Stimulated activated CD8-positive, alpha-beta memory T cell treated with anti-CD3 and anti-CD28 coated beads, Interleukin-7, amount 100 ng/mL, for 48 hours (primary cell): ENCODE data around the gene FRMD3.
"Not testable (repeated sequence)": the region's sequence is repeated elsewhere in the genome, so short reads cannot be mapped to it uniquely, and the experiment has no call there.

Experiments used
- DNase-seq, 2 donors: peaks; one replicate each; pipeline ENCODE4 v3.0.0-alpha.2; 2020; ENCODE audit warnings: low read depth in 1 of 2; ENCODE audit errors: extremely low read depth in 1 of 2

Gene FRMD3

DNA sequence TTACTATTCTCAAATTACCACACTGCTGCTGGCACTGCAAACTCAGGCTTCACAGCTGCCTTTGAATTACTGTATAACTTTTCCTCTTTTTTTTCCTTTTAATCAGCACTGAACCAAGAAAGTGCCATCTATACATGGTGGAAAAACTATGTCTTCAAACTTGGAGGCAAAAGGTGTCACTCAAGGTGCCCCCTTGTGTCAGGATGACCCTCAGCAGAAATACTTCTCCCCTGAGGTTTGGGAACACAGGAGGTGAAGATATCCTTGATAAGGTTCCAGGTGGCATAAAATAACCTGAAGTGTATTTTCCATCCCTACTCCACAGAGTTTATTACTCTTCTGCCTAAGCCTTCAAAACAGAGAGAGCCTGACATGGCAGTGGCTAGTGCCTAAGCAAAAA, 14.5 kb downstream of the FRMD3 start:
- DNase-seq = no peak

DNA sequence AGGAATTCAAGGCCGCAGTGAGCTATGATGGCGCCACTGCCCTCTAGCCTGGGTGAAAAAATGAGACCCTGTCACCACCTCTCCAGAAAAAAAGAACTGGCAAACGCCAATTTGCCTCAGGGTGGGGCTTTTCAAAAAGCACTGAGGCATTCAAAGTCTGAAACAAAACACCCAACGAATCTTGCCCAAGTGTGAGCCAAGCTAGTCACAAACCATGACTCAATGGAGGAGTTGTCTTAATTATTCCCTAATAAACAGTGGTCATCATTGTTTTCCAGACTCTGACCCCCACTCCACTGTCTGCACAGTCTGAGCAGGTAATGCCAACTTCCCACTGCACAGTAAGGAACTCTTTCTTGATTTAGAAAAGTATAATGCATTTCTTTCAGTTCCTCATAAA, 16.8 kb downstream of the FRMD3 start:
- DNase-seq = no peak

DNA sequence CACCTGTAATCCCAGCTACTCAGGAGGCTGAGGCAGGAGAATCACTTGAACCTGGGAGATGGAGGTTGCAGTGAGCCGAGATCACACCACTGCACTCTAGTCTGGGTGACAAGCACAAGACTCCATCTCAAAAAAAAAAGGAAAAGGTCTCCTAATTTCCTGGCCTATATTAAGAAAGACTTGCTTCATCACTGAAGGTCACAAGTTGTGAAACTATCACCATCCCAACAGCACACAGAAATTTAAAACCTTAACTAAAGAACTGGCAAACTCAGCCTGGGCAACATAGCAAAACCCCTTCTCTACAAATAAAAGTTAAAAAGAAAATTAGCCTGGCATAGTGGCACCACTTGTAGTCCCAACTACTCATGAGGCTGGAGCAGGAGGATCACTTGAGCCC, 17.2 kb downstream of the FRMD3 start:
- no peak for DNase-seq

DNA sequence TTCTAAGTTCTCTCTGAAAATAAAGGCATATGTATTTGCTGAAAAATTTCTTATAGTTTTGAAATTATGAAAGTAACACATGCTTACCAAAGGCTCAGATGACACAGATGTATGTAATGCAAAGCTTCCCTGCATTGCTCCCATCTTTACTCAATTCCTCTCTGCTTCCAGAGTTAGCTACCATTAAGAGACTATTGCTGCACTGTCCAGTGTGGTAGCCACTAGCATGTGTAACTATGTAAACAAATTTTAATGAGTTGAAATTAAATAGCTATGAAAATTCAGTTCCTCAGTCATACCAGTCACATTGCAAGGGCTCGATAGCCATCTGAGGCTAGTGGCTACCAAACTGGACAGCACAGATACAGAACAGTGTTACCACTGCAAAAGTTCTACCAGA, 17.9 kb downstream of the FRMD3 start:
- no peak for DNase-seq

DNA sequence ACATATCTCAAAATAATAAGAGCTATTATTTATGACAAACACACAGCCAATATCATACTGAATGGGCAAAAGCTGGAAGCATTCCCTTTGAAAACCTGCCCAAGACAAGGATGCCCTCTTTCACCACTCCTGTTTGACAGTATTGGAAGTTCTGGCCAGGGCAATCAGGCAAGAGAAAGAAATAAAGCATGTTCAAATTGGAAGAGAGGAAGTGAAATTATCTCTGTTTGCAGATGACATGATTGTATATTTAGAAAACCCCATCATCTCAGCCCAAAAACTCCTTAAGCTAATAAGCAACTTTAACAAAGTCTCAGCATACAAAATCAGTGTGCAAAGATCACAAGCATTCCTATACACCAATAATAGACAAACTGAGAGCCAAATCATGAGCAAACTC, 20.2 kb downstream of the FRMD3 start:
- DNase-seq = not testable (repeated sequence)

DNA sequence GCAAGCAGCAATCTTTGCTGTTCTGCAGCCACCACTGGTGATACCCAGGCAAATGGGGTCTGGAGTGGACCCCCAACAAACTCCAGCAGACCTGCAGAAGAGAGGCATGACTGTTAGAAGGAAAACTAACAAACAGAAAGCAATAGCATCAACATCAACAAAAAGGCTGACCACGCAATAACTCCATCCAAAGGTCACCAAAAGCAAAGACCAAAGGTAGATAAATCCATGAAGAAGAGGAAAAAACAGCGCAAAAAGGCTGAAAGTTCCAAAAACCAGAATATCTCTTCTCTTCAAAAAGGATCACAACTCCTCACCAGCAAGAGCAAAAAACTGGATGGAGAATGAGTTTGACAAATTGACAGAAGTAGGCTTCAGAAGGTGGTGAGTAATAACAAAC, 23.4 kb downstream of the FRMD3 start:
- DNase-seq = no peak

DNA sequence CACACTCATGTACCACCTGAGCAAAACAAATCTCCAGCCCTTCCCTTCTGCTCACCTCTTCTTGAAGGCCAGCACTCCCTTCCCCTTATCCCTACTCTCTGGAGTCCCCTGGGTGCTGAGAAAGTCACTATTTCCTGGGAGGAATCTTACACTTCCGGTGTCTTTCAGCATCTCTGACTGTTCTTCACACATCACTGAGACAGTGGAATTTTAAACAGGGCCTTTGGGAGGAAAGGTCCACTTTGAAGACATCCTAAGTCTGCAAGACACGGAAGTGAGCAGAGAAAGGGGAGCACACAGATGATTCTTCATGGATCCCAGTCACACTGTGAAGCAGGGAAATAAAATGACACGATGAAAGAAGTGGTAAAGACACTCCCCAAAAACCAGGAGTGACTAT, 25.6 kb downstream of the FRMD3 start:
- DNase-seq = no peak

DNA sequence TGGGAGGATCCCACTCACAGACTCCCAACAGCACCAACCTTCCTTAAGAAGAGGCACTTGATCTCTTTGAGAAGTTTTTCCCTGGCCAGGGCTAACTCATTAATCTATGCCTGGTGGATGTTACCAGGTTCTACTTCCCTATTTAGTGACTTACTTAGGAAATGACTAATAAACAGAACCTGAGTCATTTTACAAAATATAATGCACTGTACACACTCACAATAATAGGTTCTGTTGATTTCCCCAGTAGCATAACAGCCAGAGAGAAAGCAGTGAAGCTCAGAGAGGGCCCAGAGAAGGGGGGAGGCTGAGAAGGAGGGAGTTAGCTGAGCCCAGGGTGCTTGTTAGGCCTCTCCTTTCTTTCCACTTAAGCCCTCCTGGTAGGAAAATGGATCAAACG, 27.1 kb downstream of the FRMD3 start:
- DNase-seq = no peak

DNA sequence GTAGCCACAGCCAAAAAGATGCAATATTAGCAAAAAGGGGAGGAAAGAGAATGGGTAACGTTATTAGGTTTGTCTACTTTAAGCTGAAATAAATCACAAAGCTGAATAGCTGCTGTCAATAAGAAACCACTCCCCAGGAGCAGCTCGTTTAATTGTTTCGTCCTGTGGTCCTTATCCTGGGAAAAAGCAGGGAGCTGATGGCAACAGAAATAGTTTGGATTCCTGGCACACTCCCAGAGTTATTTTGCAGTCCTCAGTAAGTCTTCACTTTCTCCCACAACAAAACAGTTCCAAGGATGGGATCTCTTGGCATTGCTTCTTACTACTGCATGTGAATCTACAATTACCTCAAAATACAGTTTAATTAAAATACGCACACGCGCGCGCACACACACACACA, 28.8 kb downstream of the FRMD3 start:
- DNase-seq = no peak

DNA sequence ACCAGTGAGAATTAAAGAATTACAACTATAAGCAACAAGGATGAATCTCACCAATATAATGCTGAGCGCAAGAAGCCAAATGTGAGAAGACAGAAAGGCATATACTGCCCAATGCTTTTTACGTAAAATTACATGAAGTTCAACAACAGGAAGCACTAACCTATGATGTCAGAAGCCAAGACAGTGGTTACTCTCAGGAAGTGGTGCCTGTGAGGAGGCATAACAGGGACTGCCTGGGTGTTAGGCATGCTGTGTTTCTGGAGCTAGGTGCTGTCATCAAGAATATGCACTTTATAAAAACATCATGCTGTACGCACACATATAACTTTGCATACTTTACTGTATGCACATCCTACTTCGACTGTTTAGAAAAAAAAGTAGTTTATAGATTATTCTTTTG, 30.1 kb downstream of the FRMD3 start:
- DNase-seq = no peak

DNA sequence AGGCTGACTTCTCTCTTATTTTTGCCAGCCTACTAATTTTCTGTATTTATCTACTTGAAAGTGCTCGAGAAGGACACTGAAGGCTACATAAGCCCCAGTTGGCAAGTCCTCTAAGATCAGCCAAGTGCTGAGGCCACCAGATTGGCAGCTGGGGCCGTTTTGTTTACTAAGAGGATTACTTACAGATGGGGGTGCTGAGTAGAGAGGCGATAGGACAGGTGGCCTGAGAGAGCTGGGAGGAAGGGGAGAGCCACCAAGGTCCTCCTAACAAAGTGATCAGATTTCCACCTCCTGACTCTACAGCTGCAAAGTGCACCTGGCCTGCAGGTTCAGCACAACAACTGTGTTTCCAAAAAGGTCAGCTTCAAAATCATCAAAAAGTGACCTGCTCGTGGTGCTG, 32.9 kb downstream of the FRMD3 start:
- DNase-seq = no peak

DNA sequence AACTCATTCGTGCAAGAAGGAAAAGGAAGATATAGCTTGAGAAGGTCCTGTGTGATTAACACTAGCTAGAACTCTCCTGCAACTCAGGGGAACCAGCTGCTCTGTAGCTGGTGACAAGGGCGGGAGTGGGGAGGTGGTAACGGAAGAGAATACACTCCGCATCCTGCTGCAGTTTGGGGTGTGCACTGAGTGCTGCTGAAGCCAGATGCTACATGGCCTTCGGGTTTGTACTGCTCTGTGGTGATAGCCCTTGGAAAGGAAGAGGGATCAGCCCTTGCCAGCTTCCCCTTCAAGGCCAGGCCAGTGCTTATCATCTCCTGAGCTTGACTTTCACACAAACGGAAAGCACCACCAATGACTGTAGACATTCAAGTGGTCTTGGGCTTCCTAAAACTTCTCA, 34.3 kb downstream of the FRMD3 start:
- no peak for DNase-seq

DNA sequence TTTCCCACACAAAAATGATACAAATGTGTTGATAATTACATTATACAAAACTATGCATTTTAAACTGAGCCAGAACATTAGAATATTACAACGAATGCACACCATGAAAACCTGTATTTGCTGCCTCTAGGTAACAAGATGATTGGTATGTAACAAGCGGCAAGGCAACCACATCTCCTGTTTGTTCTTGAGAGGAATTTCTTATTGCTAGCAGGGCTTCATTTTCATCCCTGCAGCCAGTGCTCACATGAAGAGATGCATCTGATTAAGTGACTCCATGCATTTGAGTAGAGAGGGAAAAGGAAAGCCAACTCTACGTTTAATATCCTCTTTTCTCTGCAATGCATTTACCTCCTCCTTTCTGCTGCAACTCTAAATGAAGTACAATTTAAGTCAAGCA, 36.6 kb downstream of the FRMD3 start:
- DNase-seq = no peak

DNA sequence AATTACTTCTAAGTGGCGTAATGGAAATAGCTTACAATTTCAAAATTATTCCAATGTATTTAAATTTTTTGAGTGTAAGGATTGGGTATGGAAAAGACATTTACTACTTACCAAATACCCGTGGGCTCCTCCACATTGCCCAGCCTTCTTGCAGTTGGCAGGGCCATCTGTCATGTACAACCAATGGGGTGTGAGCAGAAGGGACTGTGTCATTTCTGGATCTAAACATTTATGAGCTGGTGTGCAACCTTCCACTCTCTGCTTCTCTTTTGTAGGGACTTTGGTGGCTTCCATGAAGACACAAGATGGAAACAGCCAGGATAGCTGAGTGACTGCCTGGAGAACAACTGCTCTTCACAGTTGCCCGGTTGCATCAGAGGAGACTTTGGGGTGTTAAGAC, 40.8 kb downstream of the FRMD3 start:
- no peak for DNase-seq

DNA sequence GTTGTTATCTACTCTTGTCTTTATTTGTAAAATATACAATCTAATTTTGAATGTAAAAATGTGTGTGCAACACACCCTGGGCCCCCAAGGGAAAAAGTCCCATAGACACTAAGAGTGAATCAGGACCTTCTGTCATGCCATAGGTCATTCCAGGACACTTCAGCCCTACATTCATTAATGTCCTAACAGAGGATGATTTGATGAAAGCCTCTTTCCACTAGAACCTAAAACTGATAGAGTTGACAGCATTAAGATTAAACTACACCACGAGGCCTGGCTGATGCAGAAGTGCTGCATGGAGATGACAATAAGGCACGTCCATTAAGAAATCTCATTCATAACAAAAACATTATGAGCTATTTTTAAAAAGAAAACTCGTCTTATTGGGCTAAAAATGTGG, 46.2 kb downstream of the FRMD3 start:
- no peak for DNase-seq

DNA sequence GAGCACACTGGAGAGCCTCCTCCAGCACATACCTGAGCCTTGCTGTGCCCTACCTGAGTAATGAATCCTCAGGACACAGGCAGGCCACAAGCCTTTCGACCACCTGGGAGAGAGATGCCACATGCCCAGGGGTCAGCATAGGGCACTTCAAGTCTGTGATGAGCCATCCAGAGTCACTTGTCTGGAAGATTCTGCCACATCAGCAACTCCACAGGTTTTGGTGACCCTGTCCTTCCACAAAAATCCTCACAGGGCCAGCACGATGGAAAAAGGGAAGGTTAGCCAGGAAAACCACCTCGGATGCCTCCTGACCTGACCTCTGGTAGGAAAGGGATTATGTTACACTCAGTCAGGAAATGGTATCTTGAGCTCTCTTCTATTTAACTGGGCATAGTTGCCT, 46.8 kb downstream of the FRMD3 start:
- DNase-seq = no peak

DNA sequence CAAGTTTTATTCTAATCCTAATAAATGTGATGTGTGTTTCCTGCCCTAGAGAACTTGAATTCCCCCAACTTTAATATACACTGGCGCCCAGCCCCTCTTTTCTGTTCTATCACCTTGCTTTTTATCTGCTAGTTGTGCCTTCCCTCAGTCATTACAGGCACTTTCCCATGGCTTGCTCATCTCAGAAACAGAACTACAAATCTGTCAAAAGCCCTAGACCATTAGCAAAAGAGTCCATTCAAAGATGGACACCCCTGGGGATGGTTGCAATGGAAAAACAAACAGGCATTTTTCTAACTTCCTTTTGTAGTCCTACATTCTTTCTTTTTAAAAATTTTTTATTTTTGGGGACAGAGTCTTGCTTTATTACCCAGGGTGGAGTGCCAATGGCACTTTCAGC, 48.2 kb downstream of the FRMD3 start:
- DNase-seq = no peak

DNA sequence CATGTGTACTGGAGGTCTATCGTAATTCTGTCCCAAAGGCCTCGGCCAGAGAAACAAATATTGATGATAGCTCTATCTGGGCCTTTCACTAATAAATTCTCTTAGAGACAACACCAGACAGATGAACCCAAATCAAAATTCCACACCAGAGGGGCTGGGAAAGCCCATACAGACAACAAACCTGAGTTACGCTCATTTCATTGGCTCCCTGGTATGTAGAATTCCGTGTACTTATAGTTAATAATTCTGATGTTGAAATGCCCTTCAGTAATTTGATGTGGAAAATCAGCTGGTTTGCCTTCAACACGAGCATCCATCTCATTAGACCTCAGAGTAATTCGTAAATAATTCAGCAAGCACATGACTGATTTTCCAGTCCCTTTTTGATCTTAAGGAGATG, 53.2 kb downstream of the FRMD3 start:
- DNase-seq = no peak

DNA sequence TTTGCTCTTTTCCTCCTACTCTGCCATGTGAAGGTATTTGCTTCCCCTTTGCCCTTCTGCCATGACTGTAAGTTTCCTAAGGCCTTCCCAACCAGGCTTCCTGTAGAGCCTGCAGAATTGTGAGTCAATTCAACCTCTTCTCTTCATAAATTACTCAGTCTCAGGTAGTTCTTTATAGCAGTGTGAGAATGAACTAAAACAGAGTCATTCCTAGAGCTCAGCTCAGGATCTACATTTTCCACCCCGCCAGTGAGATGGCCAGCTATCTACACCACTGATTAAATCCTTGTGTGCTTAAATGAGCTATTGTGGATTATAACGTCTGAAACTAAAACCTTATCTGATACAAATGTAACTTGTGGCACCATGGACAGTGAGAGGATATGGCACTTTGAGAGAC, 55.0 kb downstream of the FRMD3 start:
- DNase-seq = no peak

DNA sequence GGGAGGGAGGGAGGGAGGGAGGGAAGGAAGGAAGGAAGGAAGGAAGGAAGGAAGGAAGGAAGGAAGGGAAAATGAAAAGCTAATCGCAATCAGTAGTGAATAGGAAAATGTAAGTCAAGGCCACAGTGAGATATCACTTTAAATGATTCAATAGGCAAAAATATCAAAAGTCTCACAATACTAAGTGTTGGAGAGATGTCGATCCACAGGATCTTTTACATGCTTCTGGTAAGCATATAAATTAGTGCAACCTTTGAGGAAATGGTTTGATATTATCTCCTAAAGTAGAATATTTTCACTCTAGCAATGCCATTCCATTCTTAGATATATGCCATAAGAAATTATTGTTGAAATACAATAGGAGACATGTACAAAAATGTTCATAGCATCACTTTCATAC, 58.4 kb downstream of the FRMD3 start:
- no peak for DNase-seq

DNA sequence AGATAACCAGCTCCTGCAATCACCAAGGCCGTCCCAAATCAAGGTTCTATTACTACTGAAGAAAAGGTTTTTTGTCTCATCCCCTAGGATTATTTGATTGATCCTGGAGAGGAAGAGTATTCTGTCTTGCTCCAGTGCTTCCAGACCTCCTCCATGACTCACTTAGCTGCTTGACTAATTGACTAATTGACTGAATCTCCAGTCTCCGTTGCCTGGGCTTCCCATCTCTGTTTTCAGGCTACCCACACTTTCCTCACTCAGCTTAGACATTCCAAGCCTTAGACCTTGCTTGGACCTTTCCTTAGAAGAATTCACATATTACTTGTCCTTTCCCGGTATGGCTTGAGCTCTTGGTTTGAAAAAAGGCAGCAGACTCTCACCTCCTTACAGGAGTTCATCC, 60.6 kb downstream of the FRMD3 start:
- no peak for DNase-seq

DNA sequence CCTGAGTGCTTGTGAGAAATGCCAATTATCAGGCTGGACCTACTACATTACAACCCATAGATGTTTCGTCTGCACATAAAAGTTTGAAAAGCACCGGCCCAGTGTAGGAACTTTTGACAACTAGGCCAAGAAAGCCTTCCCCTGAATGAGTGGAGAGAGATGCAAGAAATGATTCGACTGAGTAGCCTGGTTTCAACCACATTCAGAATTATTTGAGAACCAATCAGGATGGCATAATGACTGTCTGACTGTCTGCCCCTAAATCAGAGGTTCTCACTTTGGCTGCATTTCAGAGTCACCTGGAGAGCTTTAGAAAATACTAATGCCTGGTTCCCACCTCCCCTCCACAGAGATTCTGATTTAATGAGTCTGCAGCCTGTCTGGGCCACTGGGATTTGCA, 61.1 kb downstream of the FRMD3 start:
- DNase-seq = no peak

DNA sequence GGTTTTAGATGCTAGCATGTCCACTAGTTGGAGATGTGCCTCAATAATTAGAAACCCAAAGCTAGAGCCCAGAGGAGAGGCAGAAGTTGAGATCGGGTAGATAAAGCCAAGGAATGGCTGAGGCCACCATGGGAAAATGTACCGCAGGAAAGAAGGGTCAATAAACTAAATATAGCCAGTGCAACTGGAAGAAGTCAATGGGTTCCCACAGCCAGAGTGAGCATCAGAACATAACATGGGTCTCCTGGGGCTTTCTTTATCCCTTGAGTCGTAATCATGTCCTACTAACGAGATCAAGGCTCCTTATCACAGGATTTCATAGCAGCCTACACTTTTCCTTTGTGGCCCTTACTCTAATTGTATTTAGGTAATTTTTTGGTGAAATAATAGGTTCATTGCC, 61.7 kb downstream of the FRMD3 start:
- no peak for DNase-seq

DNA sequence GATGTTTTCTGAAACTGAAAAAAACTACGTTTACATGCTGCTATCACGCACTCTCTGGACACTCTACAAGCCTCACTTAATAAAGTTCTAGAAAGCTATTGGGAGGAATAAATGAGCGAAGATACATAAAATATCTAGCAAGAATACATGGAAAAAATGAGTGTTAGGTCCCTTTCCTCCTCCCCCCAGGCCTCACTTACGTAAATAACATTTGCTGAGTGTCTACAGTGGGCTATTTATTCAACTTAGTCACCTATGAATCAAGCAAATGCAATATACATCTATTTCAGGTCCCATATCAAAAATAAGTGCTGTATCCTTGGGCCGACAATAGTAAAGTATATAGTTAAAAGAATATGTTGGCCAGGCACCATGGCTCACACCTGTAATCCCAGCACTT, 62.5 kb downstream of the FRMD3 start:
- no peak for DNase-seq
